Left colon (tissue), 2 donors: ENCODE data around the gene SEPTIN10. TPM values are rescaled to one million over a fixed set of nuclear protein-coding genes. Genes with fewer than 3 reads are reported as not detected.
"Not testable (repeated sequence)": the region's sequence is repeated elsewhere in the genome, so short reads cannot be mapped to it uniquely, and the experiment has no call there.

ENCODE experiments used
- ATAC-seq: fragments of 200-7000 bp; cut with Tn5 transposase; one replicate; pipeline ENCODE4 v1.9.1; 2020; ENCODE audit warnings: mild to moderate bottlenecking, moderate library complexity
- DNase-seq, 2 donors: peaks; one replicate each; pipeline ENCODE4 v3.0.0-alpha.2; 2020
- intact Hi-C, 2 donors: fragments of 100-400 bp; cut with DNase I in 1 of 2; cut with micrococcal nuclease in 1 of 2; formaldehyde crosslinking; loops; one replicate each; pipeline versions ENCODE4 v1.11.2 to v1.14.0; 2022; cut with DNase I, micrococcal nuclease
- long read RNA-seq: library from polyadenylated mRNA; unstranded; transcript quantifications from one replicate; pipeline ENCODE4 v2.0.0, GENCODE V29; 2021
- total RNA-seq, 2 donors: library from RNA; stranded (reverse); fragmentation: NEBNext Ultra II Directional; extraction: Animal tissue kit (Norgen Biotek cat#: 25700); gene quantifications; one replicate each; pipeline ENCODE4 v1.2.1, GENCODE V29; 2021
- donor health status: DM: no; HTN: no; CAD: no.
- donor health status: DM: yes; HTN: yes; CAD: no.

The SEPTIN10 gene
- 10 to 100 TPM; 77.1 to 80.8 TPM for total RNA-seq
- long read RNA-seq, transcript SEPT10-205 (10 exons, 1,605 nt): minor isoform, 10 of 113 reads
- long read RNA-seq, transcript SEPT10-203 (10 exons, 2,719 nt): minor isoform, 5 of 113 reads
- long read RNA-seq, transcript SEPT10-202 (11 exons, 3,071 nt): major isoform, 78 of 113 reads
- long read RNA-seq, partial matches to known transcripts: 5 of 113 reads
- long read RNA-seq, other reads (novel, unspliced or antisense): 12 of 113 reads

DNA sequence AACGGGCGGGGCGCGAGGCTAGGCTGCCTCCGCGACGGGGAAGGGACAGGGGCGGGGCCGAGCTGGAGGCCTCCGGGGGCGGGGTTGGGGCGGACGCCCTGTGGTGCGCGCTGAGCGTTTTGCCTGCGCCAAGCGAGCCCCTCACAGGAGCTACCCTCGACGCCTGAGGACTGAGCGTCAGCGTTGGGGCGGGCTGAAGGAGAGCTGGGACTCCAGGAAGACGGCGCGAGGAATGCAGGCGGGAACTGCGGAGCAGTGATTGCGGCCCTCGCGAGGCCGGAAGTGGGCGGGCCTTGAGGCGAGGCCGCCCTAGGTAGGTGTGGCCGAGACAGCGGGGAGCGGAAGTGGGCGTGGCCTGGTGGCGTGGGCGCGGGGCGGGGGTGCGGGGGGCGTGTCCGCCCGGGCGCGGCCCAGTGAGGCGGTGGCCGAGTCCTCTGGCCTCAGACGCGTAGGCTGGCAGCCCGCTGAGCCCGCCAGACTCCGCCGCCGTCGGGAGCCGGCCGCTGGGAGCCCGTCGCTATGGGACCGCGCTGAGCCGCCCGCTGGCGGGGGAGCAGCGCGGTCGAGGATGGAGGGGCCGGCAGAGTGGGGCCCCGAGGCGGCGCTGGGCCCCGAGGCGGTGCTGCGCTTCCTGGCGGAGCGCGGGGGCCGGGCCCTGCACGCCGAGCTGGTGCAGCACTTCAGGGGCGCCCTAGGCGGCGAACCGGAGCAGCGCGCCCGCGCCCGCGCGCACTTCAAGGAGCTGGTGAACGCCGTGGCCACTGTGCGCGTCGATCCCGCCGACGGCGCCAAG lies at the start of gene SEPTIN10, which contains the start of gene SOWAHC:
Gene SEPTIN10 (minus strand): TSS at position 45 of the 793 bp plus-strand sequence. CDS start 139 bp downstream, outside the sequence.
Gene SOWAHC (plus strand): TSS at position 443 of the 793 bp plus-strand sequence. CDS start 126 bp downstream, at position 569.
- intact Hi-C loops: no loop called here
- DNase-seq: peak; percentile 95 to 97
- peak; percentile 85 for ATAC-seq

DNA sequence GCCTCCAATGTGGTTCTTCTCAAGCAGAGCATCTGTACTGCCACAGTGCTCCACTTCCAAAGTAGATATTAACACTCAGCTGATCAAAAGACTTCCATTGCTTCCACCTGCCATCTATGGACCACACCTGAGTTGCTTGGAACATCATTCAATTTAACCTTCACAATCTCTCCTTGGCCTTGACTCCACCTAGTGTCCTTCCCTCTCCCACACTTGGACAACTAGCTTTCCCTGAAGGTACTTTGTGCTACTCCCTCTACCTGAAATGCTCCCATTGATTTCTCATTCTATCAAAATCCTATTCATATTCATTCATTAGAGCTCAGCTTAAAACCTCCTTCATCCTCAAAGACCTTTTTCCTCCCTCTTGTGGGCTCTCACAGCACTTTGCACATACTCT lies 49.1 kb upstream of the SEPTIN10 start:
- intact Hi-C loops: no loop called here
- no peak for DNase-seq
- ATAC-seq: peak; percentile 82

GRCh38 chr2:109660046-109660860 lies 46.5 kb upstream of the SEPTIN10 start:
- ATAC-seq (peak; percentile 33), DNase-seq (no peak)
- intact Hi-C loops: no loop called here

DNA sequence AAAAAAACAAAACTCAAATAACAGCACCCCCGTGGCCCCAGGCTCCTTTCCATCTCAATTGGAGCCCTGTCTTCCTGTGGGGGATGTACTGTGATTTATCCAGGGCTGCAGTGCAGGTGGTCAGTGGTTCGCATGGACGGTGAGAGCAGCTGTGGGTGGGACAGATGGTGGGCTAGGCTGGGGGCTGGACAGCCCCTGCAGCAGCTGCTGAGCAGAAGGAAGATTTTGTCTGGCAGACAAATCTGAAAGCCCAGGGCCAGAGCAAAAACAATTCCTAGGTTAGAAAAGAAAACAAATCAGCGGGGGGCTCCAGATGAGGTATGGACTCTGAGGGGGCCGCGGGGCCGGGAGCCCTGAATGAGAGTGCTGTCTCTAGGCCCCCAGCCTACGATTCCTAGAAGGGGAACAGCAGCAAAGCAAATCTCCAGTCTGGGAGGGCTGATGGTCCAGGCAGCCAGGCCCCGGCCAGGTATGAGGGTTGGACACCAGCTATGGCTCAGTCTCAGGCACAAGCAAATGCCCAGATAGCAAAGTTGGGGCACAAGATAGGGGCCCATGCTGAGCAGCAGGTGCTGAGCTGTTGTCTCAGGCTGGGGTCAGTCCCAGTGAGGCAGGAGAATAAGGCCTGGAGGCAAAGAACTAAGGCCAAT lies 45.8 kb upstream of the SEPTIN10 start:
- ATAC-seq (no peak), DNase-seq (no peak)
- intact Hi-C loops: no loop called here

GRCh38 chr2:109655287-109655686 lies 41.5 kb upstream of the SEPTIN10 start:
- DNase-seq (no peak), ATAC-seq (no peak)
- intact Hi-C loops: no loop called here

DNA sequence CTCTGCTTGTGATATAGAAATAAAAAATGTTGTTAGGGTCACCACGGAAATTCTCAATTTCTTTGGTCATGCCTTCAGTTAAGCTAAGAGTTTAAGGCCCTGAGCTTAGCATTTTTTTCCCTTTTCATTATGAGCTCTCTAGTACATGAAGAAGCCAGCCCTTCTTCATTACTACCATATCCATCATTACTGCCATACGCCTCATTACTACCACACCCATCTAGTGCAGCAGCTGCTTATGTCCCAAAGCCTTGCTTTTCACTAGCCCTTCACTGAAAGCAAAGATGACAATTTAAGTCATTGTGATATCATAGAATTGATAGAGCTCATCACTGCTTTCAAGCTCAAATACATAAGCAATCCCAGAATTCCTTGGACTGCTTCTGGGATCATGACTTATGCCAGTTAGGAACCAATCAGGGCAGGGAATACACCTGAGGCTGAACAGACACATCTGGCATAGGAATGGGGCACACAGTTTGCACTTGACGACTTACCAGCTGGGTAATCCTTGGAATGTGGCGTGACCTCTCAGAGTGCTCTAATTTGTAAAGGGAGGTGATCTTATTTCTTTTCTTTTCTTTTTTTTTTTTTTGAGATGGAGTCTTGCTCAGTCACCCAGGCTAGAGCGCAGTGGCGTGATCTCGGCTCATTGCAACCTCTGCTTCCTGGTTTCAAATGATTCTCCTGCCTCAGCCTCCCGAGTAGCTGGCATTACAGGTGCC lies 40.7 kb upstream of the SEPTIN10 start:
- no peak for DNase-seq
- intact Hi-C loops: no loop called here
- no peak for ATAC-seq

GRCh38 chr2:109649736-109650695 lies 36.2 kb upstream of the SEPTIN10 start:
- DNase-seq (no peak), ATAC-seq (no peak)
- intact Hi-C loops: no loop called here

GRCh38 chr2:109648041-109648527 lies 34.3 kb upstream of the SEPTIN10 start:
- no peak for DNase-seq
- intact Hi-C loops: no loop called here
- no peak for ATAC-seq

DNA sequence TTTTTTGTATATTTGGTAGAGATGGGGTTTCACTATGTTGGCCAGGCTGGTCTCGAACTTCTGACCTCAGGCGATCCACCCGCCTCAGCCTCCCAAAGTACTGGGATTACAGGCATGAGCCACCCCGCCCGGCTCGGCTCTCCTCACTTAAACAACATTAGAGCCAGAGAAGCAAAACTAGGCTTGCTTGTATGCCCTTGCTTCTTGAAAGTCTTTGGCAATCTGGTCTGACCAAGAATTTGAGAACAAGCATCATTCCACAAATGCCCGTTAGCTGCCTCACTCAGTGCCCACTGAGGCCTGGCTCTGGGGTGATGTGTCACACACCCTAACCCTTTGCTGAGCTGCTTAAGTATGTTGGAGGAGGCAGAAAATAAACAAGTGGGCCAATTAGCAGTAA lies 33.9 kb upstream of the SEPTIN10 start:
- DNase-seq (no peak), ATAC-seq (no peak)
- intact Hi-C loops: no loop called here

DNA sequence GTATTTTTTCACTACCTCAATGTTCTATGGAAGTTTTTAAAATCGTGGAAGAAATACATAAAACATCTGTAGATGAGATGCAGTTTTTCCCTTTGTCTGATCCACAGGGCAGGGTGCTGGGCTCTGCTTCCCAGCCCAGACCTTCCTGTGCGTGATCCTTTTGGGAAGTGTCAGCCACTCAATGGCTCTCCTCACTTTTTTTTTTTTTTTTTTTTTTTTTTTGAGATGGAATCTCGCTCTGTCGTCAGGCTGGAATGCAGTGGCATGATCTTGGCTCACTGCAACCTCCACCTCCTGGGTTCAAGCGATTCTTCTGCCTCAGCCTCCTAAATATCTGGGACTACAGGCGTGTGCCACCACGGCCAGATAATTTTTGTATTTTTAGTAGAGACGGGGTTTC lies 33.2 kb upstream of the SEPTIN10 start:
- intact Hi-C loops: no loop called here
- DNase-seq: no peak
- no peak for ATAC-seq

GRCh38 chr2:109645412-109646184 lies 31.8 kb upstream of the SEPTIN10 start:
- DNase-seq: no peak
- intact Hi-C loops: no loop called here
- no peak for ATAC-seq

- peak; percentile 71 to 74 for DNase-seq
- intact Hi-C loops: no loop called here
- ATAC-seq: peak; percentile 96
Observed at GRCh38 chr2:109644571-109645275, 31.0 kb upstream of the SEPTIN10 start.

DNA sequence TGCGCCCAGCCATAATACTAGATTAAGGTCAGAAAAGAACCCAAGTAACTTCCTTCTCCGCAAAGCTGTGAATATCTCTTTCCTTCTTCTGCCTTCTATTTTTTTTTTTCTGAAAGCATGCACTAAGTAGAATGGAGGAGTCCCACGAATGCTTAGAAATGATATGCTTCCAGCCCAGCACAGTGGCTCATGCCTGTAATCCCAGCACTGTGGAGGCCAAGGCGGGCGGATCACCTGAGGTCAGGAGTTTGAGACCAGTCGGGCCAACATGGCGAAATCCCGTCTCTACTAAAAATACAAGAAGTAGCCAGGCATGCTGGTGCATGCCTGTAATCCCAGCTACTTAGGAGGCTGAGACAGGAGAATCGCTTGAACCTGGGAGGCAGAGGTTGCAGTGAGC lies 26.2 kb upstream of the SEPTIN10 start:
- ATAC-seq, DNase-seq, intact Hi-C loops: not testable (repeated sequence)

- ATAC-seq (peak; percentile 44), DNase-seq (peak in 1 of 2 donors; percentile 27)
- intact Hi-C loops: no loop called here
Observed at GRCh38 chr2:109638795-109639194, 25.0 kb upstream of the SEPTIN10 start.

DNA sequence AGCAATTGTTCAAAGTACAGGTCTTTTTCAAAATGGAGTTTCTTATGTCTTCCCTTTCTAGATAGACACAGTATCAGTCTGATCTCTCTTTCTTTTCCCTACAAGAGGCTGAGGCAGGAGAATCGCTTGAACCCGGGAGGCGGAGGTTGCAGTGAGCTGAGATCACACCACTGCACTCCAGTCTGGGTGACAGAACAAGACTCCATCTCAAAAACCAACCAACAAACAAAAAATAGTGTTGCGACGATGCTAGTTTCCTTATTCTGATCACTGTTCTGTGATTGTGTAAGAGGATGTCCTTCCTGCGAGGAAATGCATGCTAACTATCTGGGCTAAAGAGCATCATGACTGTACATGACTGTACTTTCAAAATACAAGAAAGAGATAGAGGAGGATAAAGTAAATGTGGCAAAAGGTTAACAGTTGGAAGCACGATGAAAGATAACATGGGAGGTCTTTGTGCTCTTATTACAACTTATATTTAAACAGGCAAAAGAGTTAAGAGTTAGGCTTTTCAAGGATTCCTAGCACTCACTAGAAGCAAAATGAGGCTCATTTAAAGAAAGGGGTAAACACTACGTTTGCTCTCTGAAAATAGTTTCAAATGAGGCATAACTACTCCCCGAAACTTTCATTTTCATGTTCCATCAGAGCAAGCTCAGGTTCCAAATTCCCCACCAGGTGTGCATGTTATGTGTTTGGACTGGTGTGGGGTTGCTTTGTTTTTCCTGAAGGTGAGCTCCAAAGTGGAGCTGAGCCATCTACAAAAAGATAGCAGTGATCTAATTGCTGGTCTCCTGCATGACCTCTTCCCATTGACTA lies 24.2 kb upstream of the SEPTIN10 start:
- no peak for ATAC-seq
- intact Hi-C loops: no loop called here
- no peak for DNase-seq
